Sigmoid colon (tissue), 7 donors: Measurements from ENCODE around the gene JAKMIP1. TPM values are rescaled to one million over a fixed set of nuclear protein-coding genes. Genes with fewer than 3 reads are reported as not detected.

ENCODE experiments used
- DNase-seq: peaks from one replicate; pipeline ENCODE4 v3.0.0-alpha.2; 2019
- H3K27ac ChIP-seq, 4 donors: fragments of 200-600 bp; sonication (generic); one replicate each; pipeline ENCODE4 v1.5.1; 2016 to 2019; ENCODE audit warnings: mild to moderate bottlenecking in 1 of 4
- H3K27me3 ChIP-seq, 3 donors: fragments of 200-600 bp; sonication (generic); one replicate each; pipeline ENCODE4 v1.5.1; 2019; ENCODE audit warnings: mild to moderate bottlenecking in 1 of 3
- H3K36me3 ChIP-seq, 4 donors: fragments of 200-600 bp; sonication (generic); one replicate each; pipeline ENCODE4 v1.5.1; 2016 to 2019
- H3K4me1 ChIP-seq, 4 donors: fragments of 200-600 bp; sonication (generic); one replicate each; pipeline ENCODE4 v1.5.1; 2017 to 2019
- H3K4me3 ChIP-seq, 4 donors: fragments of 200-600 bp; sonication (generic); one replicate each; pipeline ENCODE4 v1.5.1; 2017 to 2019; ENCODE audit warnings: mild to moderate bottlenecking in 2 of 4, moderate library complexity in 1 of 4
- H3K9me3 ChIP-seq, 4 donors: fragments of 200-600 bp in 3 of 4; sonication (generic) in 3 of 4; one replicate each; pipeline versions ENCODE4 v1.5.1 to v1.6.1; 2013 to 2019
- EP300 ChIP-seq, 4 donors: sonication (generic); formaldehyde crosslinking; IDR thresholded peaks; one replicate each; pipeline ENCODE4 v1.6.1; 2017; ENCODE audit warnings: antibody characterized with exemption in 4 of 4
- POLR2A ChIP-seq, 2 donors: fragments of 450-650 bp; IDR thresholded peaks; one replicate each; pipeline ENCODE4 v1.6.1; 2016; ENCODE audit warnings: antibody characterized with exemption in 2 of 2, mild to moderate bottlenecking in 2 of 2, moderate library complexity in 2 of 2
- POLR2AphosphoS5 ChIP-seq, 4 donors: sonication (generic); formaldehyde crosslinking; IDR thresholded peaks; one replicate each; pipeline ENCODE4 v1.6.1; 2017; ENCODE audit warnings: antibody characterized with exemption in 4 of 4
- WGBS, 2 donors: extraction: QIAGEN DNeasy Blood & Tissue Kit; methylation state at CpG; one replicate each; pipeline ENCODE4 v1.1.7; 2013; 5-methylcytosine and 5-hydroxymethylcytosine counted together
- intact Hi-C: fragments of 100-400 bp; cut with DNase I; formaldehyde crosslinking; loops from one replicate; pipeline ENCODE4 v1.15.1; 2023
- polyA plus RNA-seq, 3 donors: library from polyadenylated mRNA; stranded (reverse); fragments of 200-250 nt; gene quantifications; one replicate each; pipeline ENCODE4 v1.2.3, GENCODE V29; 2013
- total RNA-seq, 4 donors: library from RNA; depleted of rRNA; stranded (reverse); fragments of >200 nt; gene quantifications; one replicate each; pipeline ENCODE4 v1.1.0, GENCODE V29; 2016
- TF ChIP-seq, protein P1 (sequence below), 4 experiments: fragments of 450-650 bp in 3 of 4; fragments of 200-600 bp in 1 of 4; IDR thresholded peaks; one replicate each; pipeline ENCODE4 v1.5.1; 2016 to 2019; ENCODE audit warnings: antibody characterized with exemption in 4 of 4, mild to moderate bottlenecking in 3 of 4, moderate library complexity in 2 of 4
- donor health status: healthy with polysubstance abuse.
- donor health status: Bipolar disorder and iron deficiency.
- donor health status: healthy.

JAKMIP1 gene
- total and polyA plus RNA-seq, 7 donors = 0.49 to 3.9 (median 1.8) TPM; not detected in 2

DNA sequence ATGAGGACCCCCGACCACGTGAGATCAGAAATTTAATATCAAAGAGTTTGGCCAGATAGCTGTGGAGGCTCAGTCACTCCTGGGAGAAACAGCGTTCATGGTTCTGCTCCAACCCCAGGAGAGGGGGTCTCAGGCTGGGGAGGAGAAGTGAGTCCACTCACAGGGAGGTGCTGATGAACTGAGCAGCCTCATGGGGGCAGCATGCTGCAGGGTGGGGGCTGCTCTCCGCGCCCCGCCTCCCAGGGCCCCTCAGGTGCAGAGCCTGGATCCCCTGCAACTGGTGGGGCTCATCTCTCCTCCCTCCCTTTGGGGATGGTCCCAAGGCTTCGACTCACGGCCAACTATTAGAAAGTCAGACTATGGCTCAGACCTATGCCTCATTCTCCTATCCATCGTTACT, 155.5 kb downstream of the JAKMIP1 start:
- TF ChIP-seq, protein P1, sequence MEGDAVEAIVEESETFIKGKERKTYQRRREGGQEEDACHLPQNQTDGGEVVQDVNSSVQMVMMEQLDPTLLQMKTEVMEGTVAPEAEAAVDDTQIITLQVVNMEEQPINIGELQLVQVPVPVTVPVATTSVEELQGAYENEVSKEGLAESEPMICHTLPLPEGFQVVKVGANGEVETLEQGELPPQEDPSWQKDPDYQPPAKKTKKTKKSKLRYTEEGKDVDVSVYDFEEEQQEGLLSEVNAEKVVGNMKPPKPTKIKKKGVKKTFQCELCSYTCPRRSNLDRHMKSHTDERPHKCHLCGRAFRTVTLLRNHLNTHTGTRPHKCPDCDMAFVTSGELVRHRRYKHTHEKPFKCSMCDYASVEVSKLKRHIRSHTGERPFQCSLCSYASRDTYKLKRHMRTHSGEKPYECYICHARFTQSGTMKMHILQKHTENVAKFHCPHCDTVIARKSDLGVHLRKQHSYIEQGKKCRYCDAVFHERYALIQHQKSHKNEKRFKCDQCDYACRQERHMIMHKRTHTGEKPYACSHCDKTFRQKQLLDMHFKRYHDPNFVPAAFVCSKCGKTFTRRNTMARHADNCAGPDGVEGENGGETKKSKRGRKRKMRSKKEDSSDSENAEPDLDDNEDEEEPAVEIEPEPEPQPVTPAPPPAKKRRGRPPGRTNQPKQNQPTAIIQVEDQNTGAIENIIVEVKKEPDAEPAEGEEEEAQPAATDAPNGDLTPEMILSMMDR (IDR thresholded peaks at IDR 0.05) = no peak
- TF ChIP-seq POLR2A (IDR thresholded peaks at IDR 0.05) (no peak), POLR2AphosphoS5 (IDR thresholded peaks at IDR 0.05) (no peak), EP300 (IDR thresholded peaks at IDR 0.05) (no peak)
- 32 to 42% methylated on average over 9 of the region's 9 CpGs for WGBS, 2 donors
- Histone ChIP-seq H3K27me3 (peaks cover 0 to 18% (median 12%) of the 10 kb centered on the region in 3 donors), H3K27ac (no peak overlapping the region), H3K4me1 (no peaks in the 10 kb centered on the region), H3K4me3 (no peak overlapping the region), H3K9me3 (no peaks in the 10 kb centered on the region), H3K36me3 (no peaks in the 10 kb centered on the region)
- intact Hi-C loops = no loop called here
- no peak for DNase-seq

DNA sequence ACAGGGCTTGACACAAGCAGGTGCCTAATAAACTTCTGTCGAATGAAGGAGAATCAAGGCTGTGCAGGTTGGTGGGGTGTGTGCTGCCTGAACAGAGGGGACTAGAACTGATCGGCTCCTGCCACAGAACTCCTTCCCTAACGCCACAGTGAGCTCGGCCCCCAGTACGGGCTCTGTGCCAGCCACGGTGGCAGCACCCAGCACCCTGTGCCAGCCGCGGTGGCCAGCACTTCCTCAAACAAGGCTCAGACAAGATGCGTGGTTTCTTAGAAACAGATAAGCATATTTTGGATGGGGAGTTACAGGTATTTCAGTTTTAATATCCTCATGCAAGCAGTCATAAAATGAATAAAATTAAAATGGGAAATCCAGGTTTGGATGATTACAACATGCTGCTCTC, 156.1 kb downstream of the JAKMIP1 start:
- Histone ChIP-seq H3K27me3 (peaks cover 0 to 18% (median 12%) of the 10 kb centered on the region in 3 donors), H3K36me3 (no peaks in the 10 kb centered on the region), H3K27ac (no peak overlapping the region), H3K4me1 (no peaks in the 10 kb centered on the region), H3K4me3 (no peak overlapping the region), H3K9me3 (no peaks in the 10 kb centered on the region)
- TF ChIP-seq POLR2AphosphoS5 (IDR thresholded peaks at IDR 0.05) (no peak), POLR2A (IDR thresholded peaks at IDR 0.05) (no peak)
- TF ChIP-seq, protein P1 (IDR thresholded peaks at IDR 0.05) = no peak
- no peak for DNase-seq
- intact Hi-C loops = no loop called here
- 41 to 52% methylated on average over 9 of the region's 9 CpGs for WGBS, 2 donors

DNA sequence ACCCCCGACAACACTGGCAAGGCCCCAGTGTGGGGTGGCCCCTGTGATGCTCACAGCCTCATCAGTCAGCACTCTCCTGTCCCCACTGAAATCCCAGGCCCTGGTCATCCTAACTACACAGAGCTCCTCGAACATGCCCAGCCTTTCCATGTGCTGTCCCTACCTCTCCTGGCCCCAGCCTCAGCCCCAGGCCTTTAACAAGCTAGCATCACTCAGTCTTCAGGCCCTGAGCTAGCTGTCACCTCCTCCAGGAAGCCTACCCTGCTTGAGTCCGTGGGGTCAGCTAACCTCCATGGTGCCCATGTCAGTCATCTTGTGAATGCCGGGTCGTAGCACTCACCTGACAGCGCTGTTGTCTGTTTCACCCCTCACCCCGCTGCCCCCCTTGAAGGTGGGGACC, 156.5 kb downstream of the JAKMIP1 start:
- no peak for DNase-seq
- Histone ChIP-seq H3K4me1 (no peaks in the 10 kb centered on the region), H3K4me3 (no peak overlapping the region), H3K9me3 (no peaks in the 10 kb centered on the region), H3K27me3 (peaks cover 0 to 18% (median 12%) of the 10 kb centered on the region in 3 donors), H3K27ac (no peak overlapping the region), H3K36me3 (no peaks in the 10 kb centered on the region)
- WGBS, 2 donors = 75 to 81% methylated on average over 7 of the region's 7 CpGs
- intact Hi-C loops = no loop called here
- no peak for TF ChIP-seq EP300 (IDR thresholded peaks at IDR 0.05)
- TF ChIP-seq POLR2A (IDR thresholded peaks at IDR 0.05) = no peak
- TF ChIP-seq, protein P1 (IDR thresholded peaks at IDR 0.05) = no peak
- no peak for TF ChIP-seq POLR2AphosphoS5 (IDR thresholded peaks at IDR 0.05)

DNA sequence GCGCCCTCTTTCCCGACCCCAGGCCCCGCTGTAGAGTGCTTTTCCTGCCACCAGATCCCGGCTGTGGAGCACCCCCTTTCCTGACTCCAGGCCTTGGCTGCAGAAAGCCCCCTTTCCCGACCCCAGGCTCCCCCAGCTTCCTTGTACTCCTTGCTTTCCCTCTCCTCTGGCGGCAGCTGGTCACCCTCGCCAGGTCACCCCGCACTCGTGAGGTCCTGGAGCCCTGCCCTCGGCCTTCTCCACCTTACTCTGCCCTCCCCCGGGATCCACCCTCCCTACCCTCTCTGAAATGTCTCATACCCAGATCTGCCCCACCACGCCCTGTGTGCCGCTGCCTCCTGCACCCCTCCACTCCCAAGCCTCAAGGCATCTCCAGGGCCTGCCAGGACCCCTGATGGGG, 157.2 kb downstream of the JAKMIP1 start:
- Histone ChIP-seq H3K27ac (no peak overlapping the region), H3K36me3 (no peaks in the 10 kb centered on the region), H3K9me3 (no peaks in the 10 kb centered on the region), H3K4me1 (no peaks in the 10 kb centered on the region), H3K4me3 (no peak overlapping the region), H3K27me3 (peaks cover 0 to 18% (median 12%) of the 10 kb centered on the region in 3 donors)
- TF ChIP-seq, protein P1 (IDR thresholded peaks at IDR 0.05) = no peak
- TF ChIP-seq POLR2AphosphoS5 (IDR thresholded peaks at IDR 0.05) (no peak), EP300 (IDR thresholded peaks at IDR 0.05) (no peak), POLR2A (IDR thresholded peaks at IDR 0.05) (no peak)
- intact Hi-C loops = no loop called here
- no peak for DNase-seq
- 71 to 80% methylated on average over 13 of the region's 13 CpGs for WGBS, 2 donors
